ENCODE data around the gene MPG.

DNA sequence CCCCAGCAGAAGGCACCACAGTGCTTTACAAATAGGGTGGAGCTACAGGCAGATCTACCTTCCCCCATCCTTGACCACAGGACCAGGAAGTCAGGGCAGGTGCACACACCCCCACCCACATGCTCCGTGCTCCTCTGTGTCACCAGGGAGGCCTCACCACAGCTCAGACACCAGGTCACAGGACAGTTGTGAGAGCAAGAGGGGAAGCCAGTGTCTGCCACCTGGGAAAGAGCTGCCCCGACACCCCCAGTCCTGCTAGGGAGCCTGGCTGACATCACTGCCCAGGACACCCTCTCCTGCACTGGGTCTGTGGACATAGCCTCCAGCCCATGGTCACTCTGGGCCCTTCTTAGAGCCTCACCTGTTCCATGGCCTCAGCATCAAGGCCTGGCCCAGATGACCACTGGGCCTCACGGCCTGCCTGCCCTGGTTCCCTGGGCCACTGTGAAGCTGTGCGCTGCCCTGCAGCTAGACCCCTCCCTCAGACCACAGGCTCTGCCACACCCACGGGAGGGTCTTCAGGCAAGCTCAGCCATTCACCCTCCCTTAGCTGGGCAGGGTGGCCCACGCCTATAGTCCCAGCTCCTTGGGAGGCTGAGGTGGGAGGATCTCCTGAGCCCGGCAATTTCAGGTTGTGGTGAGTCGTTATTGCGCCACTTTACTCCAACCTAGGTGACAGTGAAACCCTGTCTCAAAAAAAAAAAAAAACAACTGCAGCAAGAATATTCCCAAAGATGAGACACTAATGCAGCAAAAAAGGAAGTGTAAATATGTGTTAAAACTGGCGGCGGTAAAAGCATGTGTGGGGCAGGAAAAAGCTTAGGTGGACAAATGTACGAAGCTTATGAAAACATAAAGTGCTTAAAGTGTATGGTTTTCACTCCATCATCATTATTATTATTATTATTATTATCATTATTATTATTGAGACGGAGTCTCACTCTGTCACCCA is 38.8 kb upstream of the MPG start:
- TF ChIP-seq, protein P1, sequence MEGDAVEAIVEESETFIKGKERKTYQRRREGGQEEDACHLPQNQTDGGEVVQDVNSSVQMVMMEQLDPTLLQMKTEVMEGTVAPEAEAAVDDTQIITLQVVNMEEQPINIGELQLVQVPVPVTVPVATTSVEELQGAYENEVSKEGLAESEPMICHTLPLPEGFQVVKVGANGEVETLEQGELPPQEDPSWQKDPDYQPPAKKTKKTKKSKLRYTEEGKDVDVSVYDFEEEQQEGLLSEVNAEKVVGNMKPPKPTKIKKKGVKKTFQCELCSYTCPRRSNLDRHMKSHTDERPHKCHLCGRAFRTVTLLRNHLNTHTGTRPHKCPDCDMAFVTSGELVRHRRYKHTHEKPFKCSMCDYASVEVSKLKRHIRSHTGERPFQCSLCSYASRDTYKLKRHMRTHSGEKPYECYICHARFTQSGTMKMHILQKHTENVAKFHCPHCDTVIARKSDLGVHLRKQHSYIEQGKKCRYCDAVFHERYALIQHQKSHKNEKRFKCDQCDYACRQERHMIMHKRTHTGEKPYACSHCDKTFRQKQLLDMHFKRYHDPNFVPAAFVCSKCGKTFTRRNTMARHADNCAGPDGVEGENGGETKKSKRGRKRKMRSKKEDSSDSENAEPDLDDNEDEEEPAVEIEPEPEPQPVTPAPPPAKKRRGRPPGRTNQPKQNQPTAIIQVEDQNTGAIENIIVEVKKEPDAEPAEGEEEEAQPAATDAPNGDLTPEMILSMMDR (IDR thresholded peaks at IDR 0.05) = no peak
- TF ChIP-seq POLR2A (IDR thresholded peaks at IDR 0.05) = no peak

All from lower leg skin (tissue), 3 donors.